HL-60 (cell line): ENCODE measurements around the gene SELENOW.

Experiments
- POLR2AphosphoS5 ChIP-seq: IDR thresholded peaks from 2 replicates; pipeline ENCODE4 v1.6.1; 2012; ENCODE audit warnings: low read depth
- TF ChIP-seq, protein P1 (sequence below): IDR thresholded peaks from one replicate; pipeline ENCODE4 v1.5.1; 2011; ENCODE audit warnings: low read length, control low read depth, inconsistent platforms; ENCODE audit not compliant: insufficient read depth

GRCh38 chr19:47805313-47805712, 26.8 kb downstream of the SELENOW start:
- TF ChIP-seq, protein P1, sequence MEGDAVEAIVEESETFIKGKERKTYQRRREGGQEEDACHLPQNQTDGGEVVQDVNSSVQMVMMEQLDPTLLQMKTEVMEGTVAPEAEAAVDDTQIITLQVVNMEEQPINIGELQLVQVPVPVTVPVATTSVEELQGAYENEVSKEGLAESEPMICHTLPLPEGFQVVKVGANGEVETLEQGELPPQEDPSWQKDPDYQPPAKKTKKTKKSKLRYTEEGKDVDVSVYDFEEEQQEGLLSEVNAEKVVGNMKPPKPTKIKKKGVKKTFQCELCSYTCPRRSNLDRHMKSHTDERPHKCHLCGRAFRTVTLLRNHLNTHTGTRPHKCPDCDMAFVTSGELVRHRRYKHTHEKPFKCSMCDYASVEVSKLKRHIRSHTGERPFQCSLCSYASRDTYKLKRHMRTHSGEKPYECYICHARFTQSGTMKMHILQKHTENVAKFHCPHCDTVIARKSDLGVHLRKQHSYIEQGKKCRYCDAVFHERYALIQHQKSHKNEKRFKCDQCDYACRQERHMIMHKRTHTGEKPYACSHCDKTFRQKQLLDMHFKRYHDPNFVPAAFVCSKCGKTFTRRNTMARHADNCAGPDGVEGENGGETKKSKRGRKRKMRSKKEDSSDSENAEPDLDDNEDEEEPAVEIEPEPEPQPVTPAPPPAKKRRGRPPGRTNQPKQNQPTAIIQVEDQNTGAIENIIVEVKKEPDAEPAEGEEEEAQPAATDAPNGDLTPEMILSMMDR = no peak
- no peak for TF ChIP-seq POLR2AphosphoS5
